Stimulated activated CD8-positive, alpha-beta memory T cell treated with anti-CD3 and anti-CD28 coated beads, Interleukin-7, amount 100 ng/mL, for 48 hours (primary cell): ENCODE results near the gene CPNE5.
"Not testable (repeated sequence)": the region's sequence is repeated elsewhere in the genome, so short reads cannot be mapped to it uniquely, and the experiment has no call there.

ENCODE experiments used
- DNase-seq, 2 donors: peaks; one replicate each; pipeline ENCODE4 v3.0.0-alpha.2; 2020; ENCODE audit warnings: low read depth in 1 of 2; ENCODE audit errors: extremely low read depth in 1 of 2

The CPNE5 gene

DNA sequence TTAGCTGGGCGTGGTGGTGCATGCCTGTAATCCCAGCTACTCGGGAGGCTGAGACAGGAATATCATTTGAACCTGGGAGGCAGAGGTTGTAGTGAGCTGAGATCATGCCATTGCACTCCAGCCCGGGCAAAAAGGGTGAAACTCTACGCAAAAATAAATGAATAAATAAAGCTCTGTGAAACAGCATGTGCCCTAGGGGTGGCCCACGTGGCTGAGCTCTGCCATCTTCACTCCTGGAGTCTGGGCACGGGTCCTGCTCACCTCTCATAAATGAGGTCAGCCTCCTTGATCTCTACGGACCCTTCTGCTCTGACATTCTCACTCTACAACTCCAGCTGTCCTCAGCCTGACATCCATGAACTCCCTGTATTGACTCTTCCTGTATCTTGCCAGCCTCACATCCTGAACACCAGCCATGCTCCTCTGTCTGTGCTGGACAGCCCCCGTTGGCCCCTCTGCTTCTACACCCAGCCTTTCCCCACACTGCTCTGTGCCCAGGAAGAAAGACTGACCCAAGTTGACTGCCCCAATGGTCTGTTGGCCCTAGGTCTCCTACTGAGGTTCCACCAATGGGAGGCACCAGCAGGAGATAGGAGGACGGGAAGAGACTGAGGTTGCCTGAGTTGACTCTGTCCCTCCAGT is 21.9 kb downstream of the CPNE5 start:
- DNase-seq, result no peak

DNA sequence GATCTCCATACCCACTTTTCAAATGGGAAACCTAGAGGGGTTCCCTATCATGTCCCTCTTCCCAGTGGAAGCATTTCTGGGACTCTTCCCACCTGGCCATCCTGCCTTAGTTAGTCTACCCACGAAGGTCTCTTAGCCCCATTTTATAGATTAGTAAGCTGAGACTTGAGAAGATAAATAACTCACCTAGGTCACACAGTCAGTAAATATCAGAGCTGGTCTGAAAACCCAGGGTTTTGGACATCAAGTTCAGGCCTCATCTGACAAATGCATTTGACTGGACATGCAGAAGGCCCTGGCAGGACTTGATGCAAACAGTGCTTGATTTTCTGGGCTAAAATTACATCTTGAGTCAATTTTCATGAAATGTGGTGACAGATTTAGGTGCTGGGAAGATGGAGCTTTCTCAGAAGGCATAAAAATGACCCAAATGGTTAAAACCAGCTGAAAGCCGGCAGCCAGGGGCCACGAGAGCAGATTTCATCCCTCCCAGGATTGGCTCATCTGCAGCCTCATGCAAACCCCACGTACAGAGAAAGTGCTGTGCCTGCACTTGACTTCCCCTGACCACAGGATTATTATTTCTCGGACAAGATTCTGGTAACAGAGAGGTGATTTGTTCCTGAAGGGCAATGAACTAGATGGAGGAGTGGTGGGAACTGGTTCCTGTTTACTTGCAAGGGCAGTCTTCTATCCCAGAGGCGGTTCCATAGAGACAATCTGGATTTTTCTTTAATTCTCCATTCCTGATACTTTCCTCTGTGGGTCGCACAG is 23.1 kb downstream of the CPNE5 start:
- DNase-seq, result no peak

DNA sequence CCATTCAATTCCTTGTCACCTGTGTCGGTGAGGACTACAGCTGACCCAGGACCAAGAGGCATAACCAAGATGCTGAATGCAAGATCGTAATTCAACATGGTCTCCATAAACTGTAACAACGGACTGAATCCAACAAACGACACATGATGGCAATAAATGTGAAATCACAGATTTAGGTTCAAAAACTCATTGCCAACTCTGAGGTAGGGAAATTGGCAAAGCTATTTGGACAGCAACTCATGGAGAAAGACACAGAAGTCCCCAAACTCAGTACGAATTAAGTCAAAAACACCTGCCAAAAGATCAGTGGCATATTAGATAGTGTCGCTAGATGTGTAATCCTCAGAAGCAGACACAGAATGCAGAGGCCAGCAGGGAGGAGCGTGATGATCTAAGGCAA is 25.0 kb downstream of the CPNE5 start:
- no peak for DNase-seq

DNA sequence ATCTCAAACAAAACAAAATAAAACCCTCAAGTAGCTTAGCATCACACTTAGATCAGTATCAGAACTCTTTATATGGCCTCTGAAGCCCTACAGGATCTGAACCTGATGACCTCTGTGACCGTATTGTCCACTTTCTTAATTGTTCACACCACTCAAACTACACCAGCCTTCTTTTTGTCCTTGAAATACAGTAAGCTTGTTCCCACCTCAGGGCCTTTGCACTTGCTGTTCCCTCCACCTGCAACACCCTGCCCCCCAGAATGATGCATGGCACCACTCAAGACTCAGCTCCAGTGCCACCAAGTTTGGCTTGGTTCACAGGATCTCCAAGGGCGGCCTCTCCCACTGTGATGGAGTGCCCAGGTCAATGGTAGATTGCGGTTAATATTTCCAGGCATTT is 25.7 kb downstream of the CPNE5 start:
- no peak for DNase-seq

DNA sequence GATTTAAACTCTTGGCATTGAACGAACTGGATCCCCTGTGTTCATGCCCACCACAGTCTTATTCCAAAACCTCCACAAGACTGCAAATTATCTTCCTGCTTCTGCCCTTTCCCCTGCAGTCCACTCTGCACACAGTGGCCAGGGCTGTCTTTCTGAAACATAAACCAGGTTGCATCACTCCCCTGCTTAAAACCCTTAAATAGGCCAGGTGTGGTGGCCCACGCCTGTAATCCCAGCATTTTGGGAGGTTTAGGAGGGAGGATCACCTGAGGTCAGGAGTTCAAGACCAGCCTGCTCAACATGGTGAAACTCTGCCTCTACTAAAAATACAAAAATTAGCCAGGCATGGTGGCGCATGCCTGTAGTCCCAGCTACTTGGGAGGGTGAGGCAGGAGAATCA is 26.2 kb downstream of the CPNE5 start:
- DNase-seq, result not testable (repeated sequence)

DNA sequence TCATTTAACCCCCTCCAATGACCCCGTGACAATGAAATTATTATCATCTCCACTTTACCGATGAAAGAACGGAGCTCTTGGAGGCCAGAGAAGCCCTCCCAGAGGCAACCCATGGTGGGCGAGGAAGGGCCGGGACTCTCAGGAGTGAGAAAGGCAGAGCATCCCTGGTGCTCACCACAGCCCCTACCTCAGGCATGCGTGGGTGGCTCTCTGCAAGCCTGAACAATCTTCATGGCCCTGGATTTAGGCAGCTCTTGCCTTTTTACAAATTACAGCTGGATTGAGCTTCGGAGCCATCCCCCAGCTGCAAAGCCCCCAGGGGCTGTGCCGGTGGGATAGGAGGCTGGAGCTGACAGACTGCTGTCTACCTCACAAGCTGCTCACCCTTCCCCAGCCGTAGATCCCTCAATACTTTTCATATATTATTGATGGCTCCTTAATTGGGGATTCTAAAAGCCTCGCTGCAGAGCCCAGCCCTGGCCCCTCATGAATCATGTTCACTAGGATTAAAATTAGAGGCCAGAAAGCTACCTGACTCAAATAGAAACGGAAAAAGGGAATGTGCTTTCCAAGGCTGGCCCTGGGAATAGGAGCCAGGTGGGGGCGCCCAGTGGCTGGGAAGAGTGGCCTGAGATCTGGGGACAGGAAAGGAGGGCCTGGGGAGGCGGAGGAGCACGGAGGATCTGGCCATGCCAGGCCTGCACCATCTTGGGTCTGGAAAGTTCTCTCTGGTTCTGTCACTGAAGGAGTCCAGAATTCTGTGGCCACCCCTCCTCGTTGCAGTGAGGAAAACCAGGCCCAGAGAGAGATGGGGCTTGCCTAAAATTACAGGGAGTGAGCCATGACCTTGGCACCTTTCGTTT is 29.1 kb downstream of the CPNE5 start:
- DNase-seq, result no peak

DNA sequence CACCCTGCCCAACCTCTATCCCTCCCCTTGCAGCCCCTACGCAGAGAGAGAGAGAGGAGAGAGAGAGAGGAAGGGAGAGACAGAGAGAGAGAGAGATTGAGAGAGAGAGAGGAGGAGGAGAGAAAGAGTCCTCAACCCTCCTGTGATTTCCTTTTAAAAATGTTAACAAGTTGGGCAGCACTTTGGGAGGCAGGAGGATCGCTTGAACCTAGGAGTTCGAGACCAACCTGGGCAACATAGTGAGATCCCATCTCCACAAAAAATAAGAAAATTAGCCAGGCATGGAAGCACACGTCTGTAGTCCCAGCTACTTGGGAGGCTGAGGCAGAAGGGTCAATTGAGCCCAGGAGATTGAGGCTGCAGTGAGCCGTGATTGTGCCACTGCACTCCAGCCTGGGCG is 30.1 kb downstream of the CPNE5 start:
- no peak for DNase-seq

DNA sequence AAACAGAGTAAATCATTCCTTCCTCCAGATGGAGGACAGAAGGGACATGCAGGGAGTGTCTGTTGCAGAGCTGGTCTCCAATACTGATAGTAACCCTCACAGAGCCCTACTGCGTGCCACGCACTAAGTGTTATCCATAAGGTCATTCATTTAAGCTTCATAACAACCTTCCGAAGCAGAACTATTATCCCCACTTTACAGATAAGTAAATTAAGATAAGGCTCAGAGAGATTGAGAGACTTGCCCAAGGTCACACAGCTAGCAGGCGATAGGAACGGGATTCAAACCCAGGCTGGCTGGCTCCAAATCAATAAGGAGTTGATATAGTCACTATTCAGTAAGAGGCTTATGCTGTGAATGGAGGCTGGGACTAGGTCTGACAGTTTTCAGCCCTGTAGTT is 30.6 kb downstream of the CPNE5 start:
- no peak for DNase-seq

DNA sequence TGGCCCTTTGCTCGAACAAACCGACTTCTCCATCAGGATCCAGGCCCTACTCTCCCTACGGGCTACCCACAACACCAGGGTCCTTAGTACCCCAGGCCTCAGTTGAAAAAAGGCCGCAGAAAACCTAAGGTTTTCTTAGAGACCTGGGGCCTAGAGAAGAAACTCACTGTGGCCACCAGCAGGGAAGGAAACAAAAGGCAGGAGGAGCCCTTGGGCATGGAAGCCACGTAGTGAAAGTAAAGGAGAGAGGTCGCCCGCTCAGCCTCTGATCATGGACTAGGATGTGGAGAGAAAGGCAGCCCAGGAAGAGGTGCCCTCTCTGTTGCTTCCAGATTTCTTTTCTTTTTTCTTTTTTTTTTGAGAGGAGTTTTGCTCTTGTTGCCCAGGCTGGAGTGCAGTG is 31.5 kb downstream of the CPNE5 start:
- DNase-seq, result no peak

DNA sequence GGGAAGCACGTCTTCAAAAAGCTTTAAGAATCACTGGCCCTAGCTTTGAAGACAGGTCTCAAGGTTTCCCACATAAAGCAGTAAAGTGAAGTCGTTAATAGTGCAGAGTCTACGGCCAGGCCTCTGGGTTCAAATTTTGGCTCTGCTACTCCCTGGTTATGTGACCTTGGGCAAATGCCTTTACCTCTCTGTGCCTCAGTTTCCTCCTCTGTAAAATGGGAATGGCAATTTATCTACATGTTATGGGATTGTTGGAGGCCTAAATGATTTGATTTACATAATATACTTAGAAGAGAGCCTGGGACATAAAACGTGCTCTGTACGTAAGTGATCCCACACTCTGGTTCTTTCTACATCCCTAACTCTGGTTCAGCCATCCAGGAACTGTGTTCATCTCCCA is 32.1 kb downstream of the CPNE5 start:
- no peak for DNase-seq

DNA sequence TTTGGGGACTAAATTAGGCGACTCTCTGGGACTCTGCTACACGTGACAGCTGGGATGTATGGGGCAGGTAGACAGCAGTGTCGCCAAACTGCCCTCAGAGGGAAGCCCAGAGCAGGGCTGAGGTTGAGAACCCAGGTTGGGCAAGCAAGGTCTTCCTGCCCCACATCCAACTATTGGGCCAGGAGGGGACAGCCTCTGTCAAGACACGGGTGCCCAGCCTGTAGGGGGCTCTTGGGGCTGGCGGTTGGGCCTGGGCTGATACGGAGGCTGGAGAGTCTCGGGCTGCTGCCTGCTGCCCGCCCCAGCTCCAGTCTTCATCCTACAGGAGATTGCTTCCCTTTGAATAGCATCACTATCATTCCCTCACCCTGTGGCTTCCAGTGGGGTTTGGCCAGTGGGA is 33.3 kb downstream of the CPNE5 start:
- no peak for DNase-seq

DNA sequence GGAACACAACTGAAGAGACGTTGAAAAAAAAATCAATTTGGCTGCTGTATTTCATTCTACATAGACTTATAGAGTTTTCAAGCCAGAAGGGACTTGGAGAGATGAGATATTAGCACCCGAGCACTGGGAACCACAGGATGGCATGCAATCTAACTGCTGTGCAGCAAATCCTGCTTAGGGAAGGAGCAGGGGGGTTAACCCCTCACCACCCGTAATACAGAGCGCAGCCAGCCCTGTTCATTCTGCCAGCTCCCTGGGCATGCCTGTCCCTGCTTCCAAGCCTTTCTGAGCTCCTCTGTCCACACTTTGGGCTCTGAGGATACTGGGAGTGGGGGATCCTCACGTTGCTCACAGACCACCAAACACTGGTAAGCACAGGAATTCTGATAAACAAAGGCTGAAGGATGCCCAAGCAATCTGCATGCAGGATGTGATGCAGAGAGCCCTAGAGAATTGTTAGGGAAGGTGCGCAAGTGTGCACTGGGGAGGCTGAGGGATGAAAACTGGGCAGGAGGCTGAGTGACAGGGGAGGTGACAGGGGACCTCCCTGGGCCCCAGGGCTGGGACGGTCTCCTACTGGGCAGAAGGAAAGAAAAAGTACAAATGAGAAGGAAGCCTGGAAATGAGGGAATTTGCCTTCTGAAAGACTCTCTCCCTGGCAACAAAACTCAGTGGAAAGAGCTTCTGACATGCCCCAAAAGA is 34.0 kb downstream of the CPNE5 start:
- no peak for DNase-seq

DNA sequence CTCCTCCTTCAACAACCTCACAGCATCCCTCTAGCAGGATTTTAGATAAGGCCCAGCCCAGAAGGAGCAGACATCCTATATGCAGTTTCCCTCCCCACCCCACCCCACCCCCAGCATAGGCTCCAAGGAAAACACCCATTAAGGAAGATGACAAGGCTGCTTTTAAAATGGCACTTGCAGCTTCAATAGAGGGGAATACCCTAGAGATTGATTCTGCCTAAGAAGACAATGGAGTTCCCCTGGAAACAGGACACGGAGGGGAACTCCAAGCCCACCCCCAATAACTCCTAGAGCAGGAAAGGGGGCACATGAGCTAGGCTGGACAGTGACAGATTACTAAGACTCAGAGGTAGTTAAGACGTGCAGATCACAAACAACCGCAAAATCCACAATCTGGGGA is 34.7 kb downstream of the CPNE5 start:
- no peak for DNase-seq

DNA sequence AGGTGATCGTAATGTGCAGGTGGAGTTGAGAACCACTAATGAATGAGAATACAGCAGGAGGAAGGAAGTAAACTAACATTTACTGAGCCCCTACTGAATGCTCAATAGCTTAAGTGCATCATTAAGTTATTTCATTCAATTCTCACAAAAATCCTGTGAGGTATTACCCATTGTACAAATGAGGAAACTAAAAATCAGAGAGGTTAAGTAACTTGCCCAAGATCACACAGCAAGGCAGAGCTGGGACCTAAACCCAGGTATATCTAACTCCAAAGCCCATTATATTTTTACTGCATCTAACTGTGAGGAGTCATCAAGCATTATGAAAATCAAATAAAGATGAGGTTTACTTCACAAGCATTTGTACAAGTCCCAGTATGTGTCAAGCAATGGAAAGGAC is 35.3 kb downstream of the CPNE5 start:
- DNase-seq, result no peak

DNA sequence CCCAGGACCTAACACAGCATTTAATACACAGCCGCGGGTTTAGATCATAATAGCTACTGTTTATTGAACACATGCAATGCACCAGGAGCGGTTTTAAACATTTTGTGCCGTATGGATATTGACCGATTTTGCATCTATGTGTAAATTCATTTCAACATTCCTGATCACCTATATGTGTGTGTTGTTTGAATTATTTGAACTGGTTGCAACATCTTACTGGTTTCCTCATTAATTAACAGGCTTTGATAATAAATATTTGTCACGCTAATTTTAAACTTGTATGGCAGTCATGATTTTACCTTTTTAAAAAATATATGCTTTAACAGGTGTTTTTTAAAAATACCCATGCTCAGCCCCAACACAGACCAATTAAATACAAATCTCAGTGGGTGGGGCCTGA is 35.8 kb downstream of the CPNE5 start:
- DNase-seq, result no peak

DNA sequence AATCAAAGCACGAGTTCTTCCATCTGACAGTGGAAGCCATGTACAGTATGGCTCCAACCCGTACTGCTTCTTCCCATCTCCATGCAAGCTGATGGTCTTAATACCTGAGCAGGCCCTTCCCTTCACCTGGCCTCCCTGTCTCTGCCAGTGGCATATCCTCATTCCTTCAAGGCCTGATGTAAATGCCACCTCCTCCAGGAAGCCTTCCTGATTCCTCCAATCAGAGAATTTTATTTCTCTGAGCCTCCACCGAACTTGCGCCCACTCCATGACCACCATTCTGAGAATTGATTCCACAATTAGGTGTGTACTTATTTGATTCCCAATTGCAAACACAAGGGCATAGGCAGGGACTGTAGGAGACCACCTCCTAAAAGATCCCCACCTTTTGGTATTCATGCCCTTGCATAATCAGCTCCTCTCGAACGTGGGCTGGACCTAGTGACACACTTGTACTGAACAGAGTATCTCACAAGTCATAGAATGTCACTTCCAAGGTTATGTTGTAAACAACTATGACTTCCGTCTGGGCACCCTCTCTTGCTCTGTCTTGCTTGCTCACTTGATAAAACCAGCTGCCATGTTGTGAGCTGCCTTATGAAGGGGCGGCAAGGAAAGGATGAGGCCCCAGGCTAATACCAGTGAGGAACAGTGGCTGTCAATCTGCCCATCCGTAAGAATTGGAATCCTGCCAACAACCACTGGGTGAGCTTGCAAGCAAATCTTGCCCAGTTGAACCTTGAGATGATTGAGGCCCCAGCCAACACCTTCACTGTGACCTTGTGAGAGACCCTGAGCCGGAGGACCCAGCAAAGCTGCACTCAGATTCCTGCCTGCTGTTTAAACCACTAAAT is 38.8 kb downstream of the CPNE5 start:
- no peak for DNase-seq

DNA sequence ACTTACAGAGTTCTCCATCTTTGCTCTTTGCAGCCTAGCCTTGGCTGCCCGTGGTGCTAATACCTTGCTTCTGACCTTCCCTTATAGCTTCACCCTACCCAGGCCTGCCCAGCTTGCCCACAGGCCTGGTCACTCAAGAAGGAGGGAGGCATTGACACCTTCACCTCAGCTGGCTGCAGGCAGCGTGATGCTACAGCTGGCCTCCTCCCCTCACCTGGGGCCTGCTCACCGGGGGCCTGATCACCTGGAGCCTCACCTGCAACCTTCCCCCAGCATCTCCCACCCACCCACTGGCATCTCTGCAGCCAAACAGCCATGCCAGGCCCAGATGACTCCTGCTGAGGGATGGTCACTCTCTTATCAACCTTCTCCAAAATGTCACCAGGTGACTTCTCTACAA is 40.4 kb downstream of the CPNE5 start:
- no peak for DNase-seq

DNA sequence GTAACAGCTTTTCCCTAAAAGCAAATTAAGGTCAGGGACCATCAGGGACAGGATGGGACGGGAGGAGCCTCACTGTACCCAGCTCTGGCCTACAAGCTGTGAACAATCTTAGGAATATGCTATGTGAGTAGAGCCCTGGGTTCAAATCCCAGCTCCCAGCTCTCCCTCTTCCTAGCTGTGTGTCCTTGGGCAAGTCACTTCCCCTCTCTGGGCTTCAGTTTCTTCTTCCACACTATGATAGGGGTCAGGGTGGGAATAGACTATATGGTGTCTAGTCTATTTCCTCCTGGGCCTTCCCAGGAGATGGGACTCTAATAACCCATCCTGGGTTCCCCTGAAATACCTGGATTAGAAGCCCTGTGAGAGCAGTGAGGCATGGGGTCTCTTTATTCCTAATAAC is 41.6 kb downstream of the CPNE5 start:
- DNase-seq, result no peak

DNA sequence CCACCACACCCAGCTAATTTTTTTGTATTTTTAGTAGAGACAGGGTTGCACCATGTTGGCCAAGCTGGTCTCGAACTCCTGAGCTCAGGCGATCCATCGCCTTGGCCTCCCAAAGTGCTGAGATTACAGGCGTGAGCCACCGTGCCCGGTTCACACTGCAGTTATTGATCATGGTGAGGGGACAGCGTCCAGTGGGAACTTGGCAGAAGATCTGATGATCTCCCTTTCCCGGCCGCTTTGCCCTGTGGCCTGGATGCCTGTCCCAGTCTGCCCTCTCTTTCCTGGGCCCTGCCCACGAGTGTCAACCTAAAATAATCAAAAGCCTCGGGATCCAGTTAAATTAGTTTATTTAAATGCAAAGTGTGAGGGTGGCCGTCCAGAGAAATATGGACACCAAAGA is 42.2 kb downstream of the CPNE5 start:
- no peak for DNase-seq

DNA sequence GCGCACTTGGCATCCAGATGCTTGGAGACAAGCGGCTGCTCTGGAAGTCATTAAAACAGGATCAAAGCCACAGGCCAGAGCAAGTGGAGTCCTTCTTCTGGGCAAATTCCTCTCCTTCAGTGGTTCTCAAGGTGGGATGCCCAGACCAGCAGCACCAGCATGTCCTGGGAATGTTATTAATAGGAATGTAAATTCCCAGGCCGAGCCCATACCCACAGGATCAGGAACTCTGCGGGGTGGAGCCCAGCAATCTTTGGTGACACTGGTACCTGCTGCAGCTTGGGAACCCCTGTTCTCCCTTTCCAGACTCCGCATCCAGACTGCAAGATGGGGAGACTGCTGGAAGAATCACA is 44.6 kb downstream of the CPNE5 start:
- no peak for DNase-seq
